ENCODE measurements around the gene ANKRD6.

ANKRD6 gene

DNA sequence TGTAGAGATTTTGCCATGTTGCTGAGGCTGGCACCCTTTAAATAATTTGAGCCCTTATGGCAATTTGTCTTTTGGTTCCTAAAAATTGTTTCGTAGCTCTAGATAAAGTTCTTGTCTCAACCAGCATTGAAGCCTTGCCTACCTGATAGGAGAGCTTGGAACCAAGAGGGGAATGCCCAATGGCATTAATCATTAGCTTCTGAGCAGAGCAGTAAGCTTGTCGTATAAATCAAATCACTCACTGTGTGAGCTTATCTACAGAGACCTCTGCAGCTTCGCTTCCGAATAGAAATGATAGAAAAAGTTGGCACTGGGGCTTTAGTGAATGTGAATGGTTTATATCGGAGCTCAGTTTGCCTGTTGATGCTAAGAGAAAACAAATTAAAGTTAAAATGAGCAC is 10.7 kb downstream of the ANKRD6 start:
- Histone ChIP-seq H3K36me3 (ENCODE audit: control insufficient read depth, insufficient read depth, low read length, severe bottlenecking) (no peaks in the 10 kb centered on the region), H3K4me3 (ENCODE audit: low read length) (no peak overlapping the region), H3K27me3 (replicated peaks; ENCODE audit: control insufficient read depth, insufficient read depth, low read length) (no peaks in the 10 kb centered on the region), H3K9ac (ENCODE audit: low read length) (no peak overlapping the region), H3K4me1 (ENCODE audit: control insufficient read depth, insufficient read depth, low read length) (no peaks in the 10 kb centered on the region), H3K9me3 (ENCODE audit: control insufficient read depth, low read length) (no peaks in the 10 kb centered on the region)
- no peak for DNase-seq (ENCODE audit: low read depth)

DNA sequence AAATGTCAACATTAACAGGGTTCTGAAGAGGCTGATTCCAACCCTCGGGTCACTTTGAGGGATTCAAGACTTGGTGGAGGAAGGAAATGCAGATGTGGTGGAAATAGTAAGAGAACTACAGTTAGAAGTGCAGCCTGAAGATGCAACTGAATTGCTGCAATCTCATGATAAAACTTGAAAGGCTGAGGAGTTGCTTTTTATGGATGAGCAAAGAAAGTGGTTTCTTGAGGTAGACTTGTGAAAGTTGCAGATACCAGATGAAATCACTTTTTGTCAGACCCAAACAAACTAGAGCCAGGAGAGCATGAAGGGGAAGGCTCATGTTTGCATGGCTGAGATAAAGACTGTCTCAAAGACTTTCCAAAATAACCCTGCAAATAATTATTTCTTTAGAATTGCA is 16.2 kb downstream of the ANKRD6 start:
- Histone ChIP-seq H3K4me1 (ENCODE audit: control insufficient read depth, insufficient read depth, low read length) (no peaks in the 10 kb centered on the region), H3K4me3 (ENCODE audit: low read length) (no peak overlapping the region)
- no peak for DNase-seq (ENCODE audit: low read depth)

DNA sequence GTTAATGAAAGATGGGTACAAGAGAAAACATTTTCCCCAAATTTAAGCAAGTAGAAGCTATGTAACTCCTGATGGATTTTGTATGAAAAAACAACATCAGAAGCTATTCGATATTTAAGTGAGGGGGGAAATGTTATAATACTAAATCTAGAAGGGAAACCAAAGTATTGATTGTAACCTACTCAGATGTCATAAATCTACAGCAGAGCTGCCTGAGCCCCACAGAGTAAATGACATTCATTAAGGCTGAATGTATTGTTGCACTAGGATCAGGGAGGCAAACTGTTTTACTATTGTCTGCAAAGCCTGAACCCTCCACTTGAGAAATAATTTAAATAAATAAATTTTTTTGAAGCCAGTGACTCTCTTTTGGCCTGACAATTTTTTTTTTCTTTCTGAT is 19.3 kb downstream of the ANKRD6 start:
- no peaks in the 10 kb centered on the region for H3K27me3 ChIP-seq (replicated peaks; ENCODE audit: control insufficient read depth, insufficient read depth, low read length)
- no peak overlapping the region for H3K4me3 ChIP-seq (ENCODE audit: low read length)
- H3K9me3 ChIP-seq (ENCODE audit: control insufficient read depth, low read length): no peaks in the 10 kb centered on the region
- no peaks in the 10 kb centered on the region for H3K36me3 ChIP-seq (ENCODE audit: control insufficient read depth, insufficient read depth, low read length, severe bottlenecking)
- no peaks in the 10 kb centered on the region for H3K4me1 ChIP-seq (ENCODE audit: control insufficient read depth, insufficient read depth, low read length)
- DNase-seq (ENCODE audit: low read depth): no peak
- H3K9ac ChIP-seq (ENCODE audit: low read length): no peak overlapping the region

More for the DNA sequence above, 16.2 kb downstream of the ANKRD6 start:
- Histone ChIP-seq H3K36me3 (ENCODE audit: control insufficient read depth, insufficient read depth, low read length, severe bottlenecking) (no peaks in the 10 kb centered on the region), H3K9ac (ENCODE audit: low read length) (no peak overlapping the region), H3K27me3 (replicated peaks; ENCODE audit: control insufficient read depth, insufficient read depth, low read length) (no peaks in the 10 kb centered on the region), H3K9me3 (ENCODE audit: control insufficient read depth, low read length) (no peaks in the 10 kb centered on the region)

- H3K9ac ChIP-seq (ENCODE audit: low read length): no peak overlapping the region
- no peaks in the 10 kb centered on the region for H3K36me3 ChIP-seq (ENCODE audit: control insufficient read depth, insufficient read depth, low read length, severe bottlenecking)
- H3K4me3 ChIP-seq (ENCODE audit: low read length): no peak overlapping the region
- H3K9me3 ChIP-seq (ENCODE audit: control insufficient read depth, low read length): no peaks in the 10 kb centered on the region
- DNase-seq (ENCODE audit: low read depth): no peak
- H3K27me3 ChIP-seq (replicated peaks; ENCODE audit: control insufficient read depth, insufficient read depth, low read length): no peaks in the 10 kb centered on the region
- H3K4me1 ChIP-seq (ENCODE audit: control insufficient read depth, insufficient read depth, low read length): no peaks in the 10 kb centered on the region
Observed at GRCh38 chr6:89454300-89454699, 21.3 kb downstream of the ANKRD6 start.

DNA sequence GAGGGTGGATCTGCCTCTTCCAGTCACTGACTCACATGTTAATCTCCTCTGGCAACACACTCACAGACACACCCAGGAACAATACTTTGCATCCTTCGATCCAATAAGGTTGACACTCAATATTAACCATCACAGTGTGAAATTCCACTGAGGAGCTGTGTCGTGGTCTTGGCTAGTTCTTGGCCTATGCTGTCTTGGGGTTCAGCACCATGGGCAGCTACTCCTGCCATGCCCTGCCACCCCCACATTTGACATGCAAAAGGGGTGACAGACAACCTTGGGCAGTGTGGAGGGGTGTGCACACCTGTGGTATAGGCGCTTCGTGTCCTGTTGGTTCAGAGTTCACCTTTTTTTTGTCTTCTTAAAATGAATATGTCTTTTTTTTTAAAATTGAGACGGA is 25.8 kb downstream of the ANKRD6 start:
- Histone ChIP-seq H3K4me3 (ENCODE audit: low read length) (no peak overlapping the region), H3K4me1 (ENCODE audit: control insufficient read depth, insufficient read depth, low read length) (no peaks in the 10 kb centered on the region), H3K36me3 (ENCODE audit: control insufficient read depth, insufficient read depth, low read length, severe bottlenecking) (no peaks in the 10 kb centered on the region), H3K9me3 (ENCODE audit: control insufficient read depth, low read length) (no peaks in the 10 kb centered on the region), H3K9ac (ENCODE audit: low read length) (no peak overlapping the region), H3K27me3 (replicated peaks; ENCODE audit: control insufficient read depth, insufficient read depth, low read length) (no peaks in the 10 kb centered on the region)
- no peak for DNase-seq (ENCODE audit: low read depth)

GRCh38 chr6:89459501-89459900 is 26.5 kb downstream of the ANKRD6 start:
- DNase-seq (ENCODE audit: low read depth): no peak
- H3K27me3 ChIP-seq (replicated peaks; ENCODE audit: control insufficient read depth, insufficient read depth, low read length): no peaks in the 10 kb centered on the region
- no peak overlapping the region for H3K4me3 ChIP-seq (ENCODE audit: low read length)

DNA sequence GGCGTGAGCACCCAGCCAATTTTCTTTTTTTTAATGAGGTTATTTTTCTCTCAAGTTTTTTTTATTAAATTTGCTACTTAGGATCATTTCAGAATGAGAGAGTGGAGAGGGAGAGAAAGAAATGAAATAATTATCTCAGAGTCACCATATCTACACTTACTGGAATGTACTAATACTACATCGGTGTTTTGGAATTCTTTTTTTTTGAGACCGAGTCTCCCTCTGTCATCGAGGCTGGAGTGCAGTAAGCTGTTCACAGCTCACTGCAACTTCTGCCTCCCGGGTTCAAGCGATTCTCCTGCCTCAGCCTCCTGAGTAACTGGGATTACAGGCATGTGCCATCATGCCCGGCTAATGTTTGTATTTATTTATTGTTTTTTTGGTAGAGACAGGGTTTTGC is 27.8 kb downstream of the ANKRD6 start:
- no peaks in the 10 kb centered on the region for H3K27me3 ChIP-seq (replicated peaks; ENCODE audit: control insufficient read depth, insufficient read depth, low read length)
- no peak for DNase-seq (ENCODE audit: low read depth)
- H3K9ac ChIP-seq (ENCODE audit: low read length): no peak overlapping the region
- H3K4me3 ChIP-seq (ENCODE audit: low read length): no peak overlapping the region
- H3K9me3 ChIP-seq (ENCODE audit: control insufficient read depth, low read length): no peaks in the 10 kb centered on the region
- H3K36me3 ChIP-seq (ENCODE audit: control insufficient read depth, insufficient read depth, low read length, severe bottlenecking): no peaks in the 10 kb centered on the region
- H3K4me1 ChIP-seq (ENCODE audit: control insufficient read depth, insufficient read depth, low read length): no peaks in the 10 kb centered on the region

More at GRCh38 chr6:89459501-89459900, 26.5 kb downstream of the ANKRD6 start:
- no peak overlapping the region for H3K9ac ChIP-seq (ENCODE audit: low read length)
- no peaks in the 10 kb centered on the region for H3K9me3 ChIP-seq (ENCODE audit: control insufficient read depth, low read length)
- H3K4me1 ChIP-seq (ENCODE audit: control insufficient read depth, insufficient read depth, low read length): no peaks in the 10 kb centered on the region
- H3K36me3 ChIP-seq (ENCODE audit: control insufficient read depth, insufficient read depth, low read length, severe bottlenecking): no peaks in the 10 kb centered on the region

DNA sequence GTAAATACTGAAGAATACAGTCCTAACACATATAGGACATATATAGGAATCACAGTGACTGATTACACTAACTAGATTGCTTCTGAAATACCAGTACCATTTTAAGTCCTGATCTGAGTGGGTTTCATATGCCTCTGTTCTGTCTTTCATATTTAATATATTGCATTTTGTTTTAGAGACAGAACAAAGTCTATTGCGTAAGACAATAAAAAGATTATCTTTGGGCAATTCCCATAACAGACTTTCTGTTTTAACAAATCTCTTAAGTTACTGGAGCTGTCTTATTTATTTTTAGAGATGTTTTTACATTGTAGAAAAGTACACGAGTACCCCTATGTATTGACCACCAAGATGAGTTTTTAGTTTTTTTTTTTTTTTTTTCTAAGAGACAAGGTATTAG is 29.6 kb downstream of the ANKRD6 start:
- Histone ChIP-seq H3K27me3 (replicated peaks; ENCODE audit: control insufficient read depth, insufficient read depth, low read length) (no peaks in the 10 kb centered on the region), H3K4me3 (ENCODE audit: low read length) (no peak overlapping the region), H3K4me1 (ENCODE audit: control insufficient read depth, insufficient read depth, low read length) (no peaks in the 10 kb centered on the region), H3K36me3 (ENCODE audit: control insufficient read depth, insufficient read depth, low read length, severe bottlenecking) (no peaks in the 10 kb centered on the region), H3K9ac (ENCODE audit: low read length) (no peak overlapping the region), H3K9me3 (ENCODE audit: control insufficient read depth, low read length) (no peaks in the 10 kb centered on the region)
- DNase-seq (ENCODE audit: low read depth): peak; percentile 39

DNA sequence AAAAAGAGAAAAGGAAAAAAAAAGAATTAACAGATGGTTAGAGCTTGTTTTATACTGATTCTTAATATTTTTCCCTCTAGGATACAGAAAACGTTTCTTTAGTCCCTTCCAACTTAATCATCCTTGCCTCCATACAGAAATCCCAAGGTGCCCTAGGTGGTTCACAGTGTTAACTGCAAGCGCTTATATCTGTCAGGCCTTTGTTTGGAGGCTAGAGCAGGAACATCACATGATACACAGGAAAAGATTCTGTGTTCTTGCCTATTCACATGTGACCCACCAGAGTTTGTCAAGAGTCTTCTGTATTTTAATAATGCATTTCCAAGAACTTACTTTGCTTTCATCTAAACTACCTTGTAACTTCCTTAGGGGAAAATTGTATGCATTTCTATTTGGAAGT is 31.3 kb downstream of the ANKRD6 start:
- Histone ChIP-seq H3K4me3 (ENCODE audit: low read length) (no peak overlapping the region), H3K27me3 (replicated peaks; ENCODE audit: control insufficient read depth, insufficient read depth, low read length) (no peaks in the 10 kb centered on the region), H3K9me3 (ENCODE audit: control insufficient read depth, low read length) (no peaks in the 10 kb centered on the region), H3K4me1 (ENCODE audit: control insufficient read depth, insufficient read depth, low read length) (no peaks in the 10 kb centered on the region), H3K9ac (ENCODE audit: low read length) (no peak overlapping the region), H3K36me3 (ENCODE audit: control insufficient read depth, insufficient read depth, low read length, severe bottlenecking) (no peaks in the 10 kb centered on the region)
- no peak for DNase-seq (ENCODE audit: low read depth)

DNA sequence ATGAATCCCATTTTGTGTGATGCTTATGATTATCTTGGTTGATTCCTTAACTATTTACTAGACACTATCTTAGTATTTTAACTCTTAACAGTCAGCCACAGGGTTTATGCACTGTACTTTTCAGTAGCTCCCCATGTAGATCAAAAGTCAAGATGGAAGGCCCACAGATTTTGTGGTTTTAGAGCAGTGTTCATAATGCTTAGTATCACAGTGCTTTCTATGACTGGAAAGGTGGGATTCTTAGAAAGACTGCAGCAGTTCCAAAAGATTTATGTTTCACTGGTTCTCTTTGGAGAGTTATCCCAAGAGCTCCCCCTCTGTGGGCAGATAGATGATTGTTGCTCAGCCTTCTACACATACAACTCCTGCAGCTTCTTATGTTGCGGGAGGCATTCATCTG is 34.5 kb downstream of the ANKRD6 start:
- Histone ChIP-seq H3K4me3 (ENCODE audit: low read length) (no peak overlapping the region), H3K36me3 (ENCODE audit: control insufficient read depth, insufficient read depth, low read length, severe bottlenecking) (no peaks in the 10 kb centered on the region), H3K9me3 (ENCODE audit: control insufficient read depth, low read length) (no peaks in the 10 kb centered on the region), H3K27me3 (replicated peaks; ENCODE audit: control insufficient read depth, insufficient read depth, low read length) (no peaks in the 10 kb centered on the region), H3K9ac (ENCODE audit: low read length) (no peak overlapping the region), H3K4me1 (ENCODE audit: control insufficient read depth, insufficient read depth, low read length) (no peaks in the 10 kb centered on the region)
- DNase-seq (ENCODE audit: low read depth): no peak

GRCh38 chr6:89468998-89469397 is 36.0 kb downstream of the ANKRD6 start:
- Histone ChIP-seq H3K36me3 (ENCODE audit: control insufficient read depth, insufficient read depth, low read length, severe bottlenecking) (no peaks in the 10 kb centered on the region), H3K4me1 (ENCODE audit: control insufficient read depth, insufficient read depth, low read length) (no peaks in the 10 kb centered on the region), H3K4me3 (ENCODE audit: low read length) (no peak overlapping the region), H3K9ac (ENCODE audit: low read length) (no peak overlapping the region), H3K27me3 (replicated peaks; ENCODE audit: control insufficient read depth, insufficient read depth, low read length) (no peaks in the 10 kb centered on the region), H3K9me3 (ENCODE audit: control insufficient read depth, low read length) (no peaks in the 10 kb centered on the region)
- no peak for DNase-seq (ENCODE audit: low read depth)

DNA sequence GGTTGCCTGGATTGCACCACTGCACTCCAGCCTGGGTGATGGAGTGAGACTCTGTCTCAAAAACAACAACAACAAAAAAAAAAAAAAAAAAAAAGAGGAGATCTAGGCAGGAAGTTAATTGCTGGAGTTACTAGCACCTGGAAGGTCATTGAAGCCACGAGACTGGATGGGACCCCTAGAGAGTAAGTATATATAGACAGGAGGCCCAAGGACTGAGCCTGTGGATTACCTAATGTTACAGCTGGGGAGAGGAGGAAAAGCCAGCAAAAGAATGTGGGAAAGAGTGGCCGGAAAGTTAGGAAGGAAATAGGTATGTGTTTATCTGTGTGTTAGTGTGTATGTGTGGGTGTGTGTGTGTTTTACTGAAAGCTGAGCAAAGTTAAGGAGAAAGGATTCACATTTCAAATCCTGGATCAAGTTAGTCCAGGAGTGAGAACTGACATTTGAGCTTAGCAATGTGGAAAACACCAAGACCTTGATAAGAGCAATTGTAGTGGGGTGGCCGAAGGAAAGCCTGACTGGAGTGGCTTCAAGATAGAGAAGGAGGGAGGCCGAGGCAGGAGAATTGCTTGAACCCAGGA is 38.4 kb downstream of the ANKRD6 start:
- Histone ChIP-seq H3K27me3 (replicated peaks; ENCODE audit: control insufficient read depth, insufficient read depth, low read length) (no peaks in the 10 kb centered on the region), H3K36me3 (ENCODE audit: control insufficient read depth, insufficient read depth, low read length, severe bottlenecking) (no peaks in the 10 kb centered on the region), H3K9ac (ENCODE audit: low read length) (no peak overlapping the region), H3K4me1 (ENCODE audit: control insufficient read depth, insufficient read depth, low read length) (peaks cover 19% of the 10 kb centered on the region), H3K4me3 (ENCODE audit: low read length) (no peak overlapping the region), H3K9me3 (ENCODE audit: control insufficient read depth, low read length) (no peaks in the 10 kb centered on the region)
- no peak for DNase-seq (ENCODE audit: low read depth)

All from adipocyte (in vitro differentiated cells).